Gastroesophageal sphincter (tissue), 4 donors: Measurements from ENCODE around the gene ETV6. TPM values are rescaled to one million over a fixed set of nuclear protein-coding genes. Genes with fewer than 3 reads are reported as not detected.
A peak's percentile ranks its signal among the peaks of the same experiment; 100 is the strongest.

Experiments
- ATAC-seq: fragments of 150-250 bp; one replicate; pipeline ENCODE4 v1.9.1; 2016; ENCODE audit warnings: mild to moderate bottlenecking, moderate library complexity
- H3K27ac ChIP-seq, 4 donors: fragments of 200-600 bp; sonication (generic) in 3 of 4; 1 replicate in 3 of 4; 2 replicates in 1 of 4; pipeline ENCODE4 v1.5.1; 2016 to 2019
- H3K27me3 ChIP-seq: fragments of 200-600 bp; sonication (generic); one replicate; pipeline ENCODE4 v1.5.1; 2019
- H3K36me3 ChIP-seq, 2 donors: fragments of 200-600 bp; sonication (generic); one replicate each; pipeline ENCODE4 v1.5.1; 2019; ENCODE audit warnings: control low read depth in 1 of 2
- H3K4me1 ChIP-seq, 3 donors: fragments of 200-600 bp; sonication (generic); 1 replicate in 2 of 3; 2 replicates in 1 of 3; pipeline ENCODE4 v1.5.1; 2016 to 2019; ENCODE audit warnings: control low read depth in 2 of 3
- H3K4me3 ChIP-seq, 2 donors: fragments of 200-600 bp; sonication (generic); one replicate each; pipeline ENCODE4 v1.5.1; 2019; ENCODE audit warnings: mild to moderate bottlenecking in 1 of 2, moderate library complexity in 1 of 2
- H3K9me3 ChIP-seq, 3 donors: fragments of 200-600 bp; sonication (generic); one replicate each; pipeline ENCODE4 v1.5.1; 2017 to 2019; ENCODE audit warnings: control low read depth in 2 of 3
- EP300 ChIP-seq: sonication (generic); formaldehyde crosslinking; IDR thresholded peaks from one replicate; pipeline ENCODE4 v1.6.1; 2017; ENCODE audit warnings: antibody characterized with exemption, mild to moderate bottlenecking
- POLR2A ChIP-seq, 2 donors: fragments of 450-650 bp; IDR thresholded peaks; one replicate each; pipeline ENCODE4 v1.6.1; 2017; ENCODE audit warnings: antibody characterized with exemption in 2 of 2, mild to moderate bottlenecking in 2 of 2, moderate library complexity in 1 of 2
- POLR2AphosphoS5 ChIP-seq: sonication (generic); formaldehyde crosslinking; IDR thresholded peaks from one replicate; pipeline ENCODE4 v1.6.1; 2017; ENCODE audit warnings: antibody characterized with exemption
- WGBS, 2 donors: methylation state at CpG; one replicate each; pipeline ENCODE4 v1.1.5; 2018; ENCODE audit warnings: low coverage in 1 of 2; 5-methylcytosine and 5-hydroxymethylcytosine counted together
- total RNA-seq, 4 donors: library from RNA; depleted of rRNA; stranded (reverse); fragments of >200 nt; gene quantifications; one replicate each; pipeline ENCODE4 v1.1.0, GENCODE V29; 2016
- TF ChIP-seq, protein P1 (sequence below), 4 experiments: fragments of 200-600 bp in 2 of 4; fragments of 450-650 bp in 2 of 4; sonication (generic) in 1 of 4; IDR thresholded peaks; one replicate each; pipeline ENCODE4 v1.5.1; 2017 to 2019; ENCODE audit warnings: antibody characterized with exemption in 4 of 4, mild to moderate bottlenecking in 2 of 4, moderate library complexity in 2 of 4

The ETV6 gene
- total RNA-seq, 4 donors from 2014 or later: 18.7 to 30.1 (median 21.1) TPM

GRCh38 chr12:11641522-11641921 lies 8.0 kb upstream of the ETV6 start:
- no peaks in the 10 kb centered on the region for H3K4me1 ChIP-seq
- H3K4me3 ChIP-seq: no peak overlapping the region
- 62 to 73% methylated on average over 2 of the region's 2 CpGs for WGBS, 2 donors
- no peaks in the 10 kb centered on the region for H3K36me3 ChIP-seq
- H3K27me3 ChIP-seq: no peaks in the 10 kb centered on the region
- H3K9me3 ChIP-seq: no peaks in the 10 kb centered on the region
- ATAC-seq: no peak
- H3K27ac ChIP-seq: no peak overlapping the region
- TF ChIP-seq EP300 (no peak), POLR2AphosphoS5 (no peak), POLR2A (IDR thresholded peaks at IDR 0.05) (no peak)
- TF ChIP-seq, protein P1, sequence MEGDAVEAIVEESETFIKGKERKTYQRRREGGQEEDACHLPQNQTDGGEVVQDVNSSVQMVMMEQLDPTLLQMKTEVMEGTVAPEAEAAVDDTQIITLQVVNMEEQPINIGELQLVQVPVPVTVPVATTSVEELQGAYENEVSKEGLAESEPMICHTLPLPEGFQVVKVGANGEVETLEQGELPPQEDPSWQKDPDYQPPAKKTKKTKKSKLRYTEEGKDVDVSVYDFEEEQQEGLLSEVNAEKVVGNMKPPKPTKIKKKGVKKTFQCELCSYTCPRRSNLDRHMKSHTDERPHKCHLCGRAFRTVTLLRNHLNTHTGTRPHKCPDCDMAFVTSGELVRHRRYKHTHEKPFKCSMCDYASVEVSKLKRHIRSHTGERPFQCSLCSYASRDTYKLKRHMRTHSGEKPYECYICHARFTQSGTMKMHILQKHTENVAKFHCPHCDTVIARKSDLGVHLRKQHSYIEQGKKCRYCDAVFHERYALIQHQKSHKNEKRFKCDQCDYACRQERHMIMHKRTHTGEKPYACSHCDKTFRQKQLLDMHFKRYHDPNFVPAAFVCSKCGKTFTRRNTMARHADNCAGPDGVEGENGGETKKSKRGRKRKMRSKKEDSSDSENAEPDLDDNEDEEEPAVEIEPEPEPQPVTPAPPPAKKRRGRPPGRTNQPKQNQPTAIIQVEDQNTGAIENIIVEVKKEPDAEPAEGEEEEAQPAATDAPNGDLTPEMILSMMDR (IDR thresholded peaks at IDR 0.05): no peak

GRCh38 chr12:11642785-11643184 lies 6.7 kb upstream of the ETV6 start:
- 83 to 100% methylated on average over 1 of the region's 1 CpG for WGBS, 2 donors
- no peak for ATAC-seq
- Histone ChIP-seq H3K9me3 (no peaks in the 10 kb centered on the region), H3K4me1 (no peaks in the 10 kb centered on the region), H3K27ac (no peak overlapping the region), H3K27me3 (no peaks in the 10 kb centered on the region), H3K36me3 (no peaks in the 10 kb centered on the region), H3K4me3 (no peak overlapping the region)
- TF ChIP-seq EP300 (no peak), POLR2AphosphoS5 (no peak), POLR2A (IDR thresholded peaks at IDR 0.05) (no peak)
- TF ChIP-seq, protein P1 (IDR thresholded peaks at IDR 0.05): no peak

GRCh38 chr12:11645391-11645790 lies 4.1 kb upstream of the ETV6 start:
- peaks cover 0 to 8% (median 0%) of the 10 kb centered on the region in 3 donors for H3K4me1 ChIP-seq
- 100% methylated on average over 1 of the region's 1 CpG; no CpG with 5 or more reads in 1 of the 2 donors for WGBS, 2 donors
- H3K27ac ChIP-seq: no peak overlapping the region
- H3K36me3 ChIP-seq: no peaks in the 10 kb centered on the region
- no peaks in the 10 kb centered on the region for H3K9me3 ChIP-seq
- no peak for TF ChIP-seq EP300
- TF ChIP-seq, protein P1 (IDR thresholded peaks at IDR 0.05): no peak
- no peak for TF ChIP-seq POLR2A (IDR thresholded peaks at IDR 0.05)
- no peaks in the 10 kb centered on the region for H3K27me3 ChIP-seq
- no peak for ATAC-seq
- H3K4me3 ChIP-seq: no peak overlapping the region

GRCh38 chr12:11648514-11649412 lies 711 bp upstream of the ETV6 start:
- peak; percentile 81 for ATAC-seq

More at GRCh38 chr12:11648514-11649412, 711 bp upstream of the ETV6 start:
- H3K36me3 ChIP-seq: no peaks in the 10 kb centered on the region
- no peaks in the 10 kb centered on the region for H3K27me3 ChIP-seq
- H3K9me3 ChIP-seq: no peaks in the 10 kb centered on the region
- H3K4me3 ChIP-seq: peak overlapping the region; percentile 77 to 99
- H3K27ac ChIP-seq: peak overlapping the region; percentile 94 to 100 (median 98)
- peaks cover 3 to 25% (median 8%) of the 10 kb centered on the region in 3 donors for H3K4me1 ChIP-seq
- TF ChIP-seq EP300: no peak
- peak; percentile 15 to 44 for TF ChIP-seq POLR2A (IDR thresholded peaks at IDR 0.05)
- peak; percentile 69 for TF ChIP-seq POLR2AphosphoS5
- TF ChIP-seq, protein P1 (IDR thresholded peaks at IDR 0.05): peak in 2 of 4 experiments; percentile 2 to 29
- WGBS, 2 donors: 0% methylated on average over 18 to 22 of the region's 58 CpGs
